ENCODE data around the gene CRP. TPM values are rescaled to one million over a fixed set of nuclear protein-coding genes. Genes with fewer than 3 reads are reported as not detected.

CRP gene
- total and polyA plus RNA-seq, 2 of the 13 experiments (the other 11 are each of a cell fraction or from before 2014, with no cell fraction given) = not detected

DNA sequence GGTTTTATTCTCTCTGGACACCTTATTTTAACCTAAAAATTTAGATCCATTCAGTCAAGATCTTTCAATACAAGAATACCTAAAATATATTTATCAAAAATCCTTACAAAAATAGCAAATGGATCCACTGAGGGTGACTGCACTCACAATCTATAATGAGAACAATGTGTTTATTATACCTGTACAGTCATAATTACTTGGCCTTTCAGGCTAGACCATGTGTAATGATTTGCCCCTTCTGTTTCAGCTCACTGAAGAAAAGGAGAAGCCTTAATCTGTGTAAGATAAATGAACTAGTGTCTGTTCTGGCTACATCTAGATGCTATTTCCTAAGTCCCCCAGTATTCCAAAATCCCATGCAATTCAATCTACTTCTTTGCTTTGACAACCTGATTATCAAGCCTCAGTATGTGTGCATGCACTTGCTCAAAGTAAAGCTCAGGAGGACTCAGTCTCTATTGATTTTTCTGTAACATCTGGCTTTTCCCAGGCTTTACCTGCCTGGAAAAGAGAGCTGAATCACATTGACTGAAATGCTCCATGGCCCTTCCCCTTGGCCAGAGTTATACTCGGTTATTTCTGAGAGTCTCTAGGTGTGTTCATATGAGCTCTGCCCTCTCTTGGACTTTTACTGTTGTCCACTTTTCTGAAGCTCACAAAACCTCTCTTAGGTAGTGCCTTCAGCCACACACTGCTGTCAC lies 27.6 kb downstream of the CRP start:
- no peaks in the 10 kb centered on the region for H3K27me3 ChIP-seq (ENCODE audit: control insufficient read depth in 1 of 2, insufficient read depth in 2 of 2, low read length in 2 of 2)
- DNase-seq (ENCODE audit: low spot score) (no peak), FAIRE-seq (no peak), ATAC-seq (no peak)
- no peak overlapping the region for H2AFZ ChIP-seq (ENCODE audit: low read length)
- intact Hi-C loops (cut with micrococcal nuclease; ENCODE audit: unreplicated experiment) (no loop called here), in situ Hi-C loops (cut with HindIII; ENCODE audit: extremely low pct_ligation_motif_present, low pct_unique_long_range_greater_than_20kb) (no loop called here)
- no peak overlapping the region for H3K27ac ChIP-seq (ENCODE audit: extremely low read length, insufficient read depth, low read length)
- H3K4me3 ChIP-seq (replicated peaks in 1 of 3; ENCODE audit: insufficient read depth in 1 of 3, low read depth in 2 of 3, low read length in 3 of 3) = no peak overlapping the region
- H3K79me2 ChIP-seq (ENCODE audit: insufficient read depth, low read length) = no peaks in the 10 kb centered on the region
- POLR2A ChIA-PET = no interaction called here
- H3K4me2 ChIP-seq (ENCODE audit: low read depth, low read length) = no peak overlapping the region
- CTCF ChIA-PET (ENCODE audit: low intra/inter-chr PET ratio, low total read pairs) = no interaction called here
- H3K4me1 ChIP-seq (ENCODE audit: insufficient read depth, low read length) = no peaks in the 10 kb centered on the region
- no peaks in the 10 kb centered on the region for H3K9me3 ChIP-seq (ENCODE audit: low read length)
- H3K9ac ChIP-seq (ENCODE audit: insufficient read depth, low read depth, low read length) = no peak overlapping the region
- no TSS peak for BruUV-seq (replicated peaks)
- no peaks in the 10 kb centered on the region for H4K20me1 ChIP-seq (ENCODE audit: insufficient read depth, low read length)
- H3K36me3 ChIP-seq (replicated peaks in 1 of 2; ENCODE audit: control insufficient read depth in 1 of 2, insufficient read depth in 2 of 2, low read length in 2 of 2) = no peaks in the 10 kb centered on the region
- WGBS (ENCODE audit: low lambda C conversion rate) = 0% methylated on average over 1 of the region's 1 CpG
- TF ChIP-seq CCDC6 (CRISPR knock-in tag; IDR thresholded peaks at IDR 0.05) (no peak), ZNF737 (CRISPR knock-in tag; IDR thresholded peaks at IDR 0.05; ENCODE audit: borderline replicate concordance) (no peak), SKI (IDR thresholded peaks at IDR 0.05; ENCODE audit: partially characterized antibody) (no peak), ZNF468 (CRISPR knock-in tag; IDR thresholded peaks at IDR 0.05) (no peak), EED (CRISPR knock-in tag; IDR thresholded peaks at IDR 0.05) (no peak), MEF2D (CRISPR knock-in tag; IDR thresholded peaks at IDR 0.05) (no peak), ZNF343 (CRISPR knock-in tag; IDR thresholded peaks at IDR 0.05) (no peak)
- TF ChIP-seq, protein P1, sequence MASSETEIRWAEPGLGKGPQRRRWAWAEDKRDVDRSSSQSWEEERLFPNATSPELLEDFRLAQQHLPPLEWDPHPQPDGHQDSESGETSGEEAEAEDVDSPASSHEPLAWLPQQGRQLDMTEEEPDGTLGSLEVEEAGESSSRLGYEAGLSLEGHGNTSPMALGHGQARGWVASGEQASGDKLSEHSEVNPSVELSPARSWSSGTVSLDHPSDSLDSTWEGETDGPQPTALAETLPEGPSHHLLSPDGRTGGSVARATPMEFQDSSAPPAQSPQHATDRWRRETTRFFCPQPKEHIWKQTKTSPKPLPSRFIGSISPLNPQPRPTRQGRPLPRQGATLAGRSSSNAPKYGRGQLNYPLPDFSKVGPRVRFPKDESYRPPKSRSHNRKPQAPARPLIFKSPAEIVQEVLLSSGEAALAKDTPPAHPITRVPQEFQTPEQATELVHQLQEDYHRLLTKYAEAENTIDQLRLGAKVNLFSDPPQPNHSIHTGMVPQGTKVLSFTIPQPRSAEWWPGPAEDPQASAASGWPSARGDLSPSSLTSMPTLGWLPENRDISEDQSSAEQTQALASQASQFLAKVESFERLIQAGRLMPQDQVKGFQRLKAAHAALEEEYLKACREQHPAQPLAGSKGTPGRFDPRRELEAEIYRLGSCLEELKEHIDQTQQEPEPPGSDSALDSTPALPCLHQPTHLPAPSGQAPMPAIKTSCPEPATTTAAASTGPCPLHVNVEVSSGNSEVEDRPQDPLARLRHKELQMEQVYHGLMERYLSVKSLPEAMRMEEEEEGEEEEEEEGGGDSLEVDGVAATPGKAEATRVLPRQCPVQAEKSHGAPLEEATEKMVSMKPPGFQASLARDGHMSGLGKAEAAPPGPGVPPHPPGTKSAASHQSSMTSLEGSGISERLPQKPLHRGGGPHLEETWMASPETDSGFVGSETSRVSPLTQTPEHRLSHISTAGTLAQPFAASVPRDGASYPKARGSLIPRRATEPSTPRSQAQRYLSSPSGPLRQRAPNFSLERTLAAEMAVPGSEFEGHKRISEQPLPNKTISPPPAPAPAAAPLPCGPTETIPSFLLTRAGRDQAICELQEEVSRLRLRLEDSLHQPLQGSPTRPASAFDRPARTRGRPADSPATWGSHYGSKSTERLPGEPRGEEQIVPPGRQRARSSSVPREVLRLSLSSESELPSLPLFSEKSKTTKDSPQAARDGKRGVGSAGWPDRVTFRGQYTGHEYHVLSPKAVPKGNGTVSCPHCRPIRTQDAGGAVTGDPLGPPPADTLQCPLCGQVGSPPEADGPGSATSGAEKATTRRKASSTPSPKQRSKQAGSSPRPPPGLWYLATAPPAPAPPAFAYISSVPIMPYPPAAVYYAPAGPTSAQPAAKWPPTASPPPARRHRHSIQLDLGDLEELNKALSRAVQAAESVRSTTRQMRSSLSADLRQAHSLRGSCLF (CRISPR knock-in tag; IDR thresholded peaks at IDR 0.05; ENCODE audit: borderline replicate concordance) = no peak
- TF ChIP-seq, protein P2, sequence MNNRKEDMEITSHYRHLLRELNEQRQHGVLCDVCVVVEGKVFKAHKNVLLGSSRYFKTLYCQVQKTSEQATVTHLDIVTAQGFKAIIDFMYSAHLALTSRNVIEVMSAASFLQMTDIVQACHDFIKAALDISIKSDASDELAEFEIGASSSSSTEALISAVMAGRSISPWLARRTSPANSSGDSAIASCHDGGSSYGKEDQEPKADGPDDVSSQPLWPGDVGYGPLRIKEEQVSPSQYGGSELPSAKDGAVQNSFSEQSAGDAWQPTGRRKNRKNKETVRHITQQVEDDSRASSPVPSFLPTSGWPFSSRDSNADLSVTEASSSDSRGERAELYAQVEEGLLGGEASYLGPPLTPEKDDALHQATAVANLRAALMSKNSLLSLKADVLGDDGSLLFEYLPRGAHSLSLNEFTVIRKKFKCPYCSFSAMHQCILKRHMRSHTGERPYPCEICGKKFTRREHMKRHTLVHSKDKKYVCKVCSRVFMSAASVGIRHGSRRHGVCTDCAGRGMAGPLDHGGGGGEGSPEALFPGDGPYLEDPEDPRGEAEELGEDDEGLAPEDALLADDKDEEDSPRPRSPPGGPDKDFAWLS (CRISPR knock-in tag; IDR thresholded peaks at IDR 0.05; ENCODE audit: borderline replicate concordance) = no peak

Data from HepG2 (cell line).